Endodermal cell (in vitro differentiated cells): ENCODE measurements around the gene GUCD1. TPM values are rescaled to one million over a fixed set of nuclear protein-coding genes. Genes with fewer than 3 reads are reported as not detected.

ENCODE experiments used
- DNase-seq: peaks from one replicate; pipeline ENCODE4 v3.0.0-alpha.2; 2017
- H3K27ac ChIP-seq: 2 replicates; pipeline ENCODE4 v1.5.1; 2013; ENCODE audit warnings: mild to moderate bottlenecking, low read depth, low read length, moderate library complexity
- H3K27me3 ChIP-seq: 2 replicates; pipeline ENCODE4 v1.6.1; 2013; ENCODE audit warnings: mild to moderate bottlenecking, low read length, moderate library complexity; ENCODE audit not compliant: insufficient read depth, control insufficient read depth, poor library complexity, severe bottlenecking
- H3K36me3 ChIP-seq: 2 replicates; pipeline ENCODE4 v1.7.0; 2013; ENCODE audit warnings: mild to moderate bottlenecking, low read length, moderate library complexity; ENCODE audit not compliant: control insufficient read depth, insufficient read depth
- H3K4me1 ChIP-seq: one replicate; pipeline ENCODE4 v1.7.0; 2013; ENCODE audit warnings: low read length; ENCODE audit not compliant: control insufficient read depth, insufficient read depth
- H3K4me3 ChIP-seq: 2 replicates; pipeline ENCODE4 v1.5.1; 2013; ENCODE audit warnings: mild to moderate bottlenecking, low read length, moderate library complexity
- H3K9ac ChIP-seq: 2 replicates; pipeline ENCODE4 v1.6.1; 2013; ENCODE audit warnings: mild to moderate bottlenecking, low read length, moderate library complexity; ENCODE audit not compliant: poor library complexity, severe bottlenecking; ENCODE audit errors: extremely low read depth
- H3K9me3 ChIP-seq: 2 replicates; pipeline ENCODE4 v1.6.1; 2013; ENCODE audit warnings: mild to moderate bottlenecking, low read length, moderate library complexity; ENCODE audit not compliant: control insufficient read depth
- H3K27ac Mint-ChIP-seq: 2 replicates; pipeline ENCODE4 v1.8.0; 2020; ENCODE audit warnings: mixed read lengths
- H3K27me3 Mint-ChIP-seq: 2 replicates; pipeline ENCODE4 v1.8.0; 2021; ENCODE audit warnings: mild to moderate bottlenecking, mixed read lengths; ENCODE audit not compliant: insufficient read depth
- H3K36me3 Mint-ChIP-seq: 2 replicates; pipeline ENCODE4 v1.8.0; 2020; ENCODE audit warnings: low read depth, mixed read lengths
- H3K4me1 Mint-ChIP-seq: 2 replicates; pipeline ENCODE4 v1.8.0; 2020; ENCODE audit warnings: mixed read lengths
- H3K4me3 Mint-ChIP-seq: 2 replicates; pipeline ENCODE4 v1.8.0; 2020; ENCODE audit warnings: mild to moderate bottlenecking, moderate library complexity, mixed read lengths
- H3K9me3 Mint-ChIP-seq: 2 replicates; pipeline ENCODE4 v1.8.0; 2020; ENCODE audit warnings: mild to moderate bottlenecking, mixed read lengths
- CTCF ChIP-seq: fragments of 200-600 bp; sonication (generic); conservative IDR thresholded peaks from 2 replicates; pipeline ENCODE4 v1.5.0; 2021; ENCODE audit warnings: antibody characterized with exemption, mild to moderate bottlenecking
- WGBS, 2 experiments: methylation state at CpG; one replicate each; pipeline versions ENCODE4 v1.1.5 to v1.1.7; 2013; ENCODE audit warnings: missing lambda C conversion rate in 2 of 2, mixed read lengths in 1 of 2; ENCODE audit not compliant: insufficient coverage in 1 of 2, insufficient read length in 1 of 2; 5-methylcytosine and 5-hydroxymethylcytosine counted together
- total RNA-seq, 2 donors: library from RNA; stranded (reverse); fragmentation: NEBNext Ultra II Directional in 1 of 2; extraction: Animal tissue kit (Norgen Biotek cat#: 25700) in 1 of 2; gene quantifications; 2 replicates in 1 of 2; 3 replicates in 1 of 2; pipeline ENCODE4 v1.2.1, GENCODE V29; 2021

The GUCD1 gene
- total RNA-seq, 2 donors from 2014 or later, result 64.7 to 73.6 TPM

- H3K4me3 Mint-ChIP-seq, result no peak overlapping the region
- Histone ChIP-seq H3K27ac (no peak overlapping the region), H3K4me1 (peaks cover 33% of the 10 kb centered on the region), H3K27me3 (peaks cover 24% of the 10 kb centered on the region), H3K9ac (no peak overlapping the region), H3K4me3 (no peak overlapping the region), H3K9me3 (no peaks in the 10 kb centered on the region), H3K36me3 (no peaks in the 10 kb centered on the region)
- 89 to 98% methylated on average over 5 of the region's 5 CpGs for WGBS, 2 experiments
- no peaks in the 10 kb centered on the region for H3K36me3 Mint-ChIP-seq
- H3K4me1 Mint-ChIP-seq, result peaks cover 59% of the 10 kb centered on the region
- no peak for DNase-seq
- H3K27me3 Mint-ChIP-seq, result peaks cover 15% of the 10 kb centered on the region
- H3K9me3 Mint-ChIP-seq, result no peaks in the 10 kb centered on the region
- TF ChIP-seq CTCF, result no peak
- H3K27ac Mint-ChIP-seq, result no peak overlapping the region
Measured at GRCh38 chr22:24503843-24504338, 51.0 kb downstream of the GUCD1 start.

- Mint-ChIP-seq H3K36me3 (no peaks in the 10 kb centered on the region), H3K9me3 (no peaks in the 10 kb centered on the region), H3K27me3 (peaks cover 21% of the 10 kb centered on the region), H3K4me3 (no peak overlapping the region), H3K27ac (no peak overlapping the region), H3K4me1 (peaks cover 62% of the 10 kb centered on the region)
- TF ChIP-seq CTCF, result peak; percentile 91
- Histone ChIP-seq H3K4me1 (peaks cover 33% of the 10 kb centered on the region), H3K9me3 (no peaks in the 10 kb centered on the region), H3K9ac (no peak overlapping the region), H3K36me3 (no peaks in the 10 kb centered on the region), H3K27ac (no peak overlapping the region), H3K27me3 (peaks cover 30% of the 10 kb centered on the region), H3K4me3 (no peak overlapping the region)
- DNase-seq, result peak; percentile 90
- WGBS, 2 experiments, result 63 to 83% methylated on average over 2 to 7 of the region's 7 CpGs
Measured at GRCh38 chr22:24503137-24503842, 51.6 kb downstream of the GUCD1 start.

- Histone ChIP-seq H3K27me3 (peaks cover 38% of the 10 kb centered on the region), H3K4me1 (peaks cover 28% of the 10 kb centered on the region), H3K27ac (no peak overlapping the region), H3K36me3 (no peaks in the 10 kb centered on the region), H3K9me3 (no peaks in the 10 kb centered on the region), H3K4me3 (no peak overlapping the region), H3K9ac (no peak overlapping the region)
- Mint-ChIP-seq H3K36me3 (no peaks in the 10 kb centered on the region), H3K4me1 (peaks cover 56% of the 10 kb centered on the region), H3K27me3 (peaks cover 28% of the 10 kb centered on the region), H3K4me3 (no peak overlapping the region), H3K27ac (no peak overlapping the region), H3K9me3 (no peaks in the 10 kb centered on the region)
- 76 to 88% methylated on average over 1 of the region's 1 CpG for WGBS, 2 experiments
- DNase-seq, result no peak
- TF ChIP-seq CTCF, result no peak
Measured at GRCh38 chr22:24502541-24502940, 52.4 kb downstream of the GUCD1 start.
